Peyer's patch (tissue), 4 donors: ENCODE results near the gene GLA.

Experiments
- CTCF ChIP-seq, 6 experiments: fragments of 450-650 bp in 4 of 6; fragments of 200-600 bp in 2 of 6; sonication (generic) in 1 of 6; IDR thresholded peaks; one replicate each; pipeline ENCODE4 v1.5.1; 2017 to 2019; ENCODE audit warnings: antibody characterized with exemption in 6 of 6, mild to moderate bottlenecking in 3 of 6, moderate library complexity in 1 of 6
- POLR2A ChIP-seq, 2 donors: fragments of 450-650 bp; IDR thresholded peaks; one replicate each; pipeline ENCODE4 v1.5.1; 2017; ENCODE audit warnings: antibody characterized with exemption in 2 of 2, mild to moderate bottlenecking in 2 of 2, moderate library complexity in 2 of 2

GRCh38 chrX:101442085-101442484, 34.4 kb upstream of the GLA start:
- TF ChIP-seq CTCF (IDR thresholded peaks at IDR 0.05) (no peak), POLR2A (IDR thresholded peaks at IDR 0.05) (no peak)
